ENCODE results near the gene PLLP. TPM values are rescaled to one million over a fixed set of nuclear protein-coding genes. Genes with fewer than 3 reads are reported as not detected.

Gene PLLP
- total RNA-seq, 1 experiment from 2014 or later, result 3.1 TPM

DNA sequence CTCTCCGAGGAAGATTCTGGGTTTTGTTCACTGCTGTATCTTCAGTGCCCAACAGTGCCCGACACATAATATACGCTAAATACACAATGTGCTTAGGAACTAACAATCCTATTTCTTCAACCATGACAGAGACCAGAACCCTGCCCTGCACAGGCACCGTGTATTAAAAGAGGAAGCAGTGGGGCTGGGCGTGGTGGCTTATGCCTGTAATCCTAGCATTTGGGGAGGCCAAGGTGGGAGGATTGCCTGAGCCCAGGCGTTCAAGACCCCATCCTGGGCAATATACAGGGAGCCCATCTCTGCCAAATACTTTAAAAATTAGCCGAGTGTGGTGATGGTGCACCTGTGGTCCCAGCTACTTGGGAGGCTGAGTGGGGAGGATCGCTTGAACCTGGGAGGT, 20.1 kb downstream of the PLLP start:
- H2AFZ ChIP-seq (ENCODE audit: low read depth, low read length, poor library complexity, severe bottlenecking), result no peak overlapping the region
- H4K20me1 ChIP-seq (ENCODE audit: insufficient read depth), result no peaks in the 10 kb centered on the region
- CTCF ChIA-PET, result no interaction called here
- no peak overlapping the region for H3K27ac ChIP-seq (ENCODE audit: low read depth, low read length)
- no peaks in the 10 kb centered on the region for H3K9me3 ChIP-seq (ENCODE audit: control insufficient read depth in 1 of 2, insufficient read depth in 1 of 2, low read depth in 1 of 2, low read length in 2 of 2)
- H3K4me2 ChIP-seq (ENCODE audit: low read length), result no peak overlapping the region
- H3K9ac ChIP-seq (ENCODE audit: low read length), result no peak overlapping the region
- peaks cover 0 to 8% of the 10 kb centered on the region in 2 experiments; a peak in 2 of 4 replicates for H3K4me1 ChIP-seq (ENCODE audit: control insufficient read depth in 1 of 2, insufficient read depth in 2 of 2, low read length in 2 of 2)
- RAD21 ChIA-PET (ENCODE audit: low non-redundant PET in 1 of 2, low total read pairs in 2 of 2, uncharacterized antibody in 2 of 2, unreplicated experiment in 2 of 2), result no interaction called here
- DNase-seq (ENCODE audit: low read depth, low spot score) (no peak), ATAC-seq (no peak)
- H3K79me2 ChIP-seq (ENCODE audit: insufficient read depth, low read length), result no peaks in the 10 kb centered on the region
- intact Hi-C loops (cut with micrococcal nuclease), result no loop called here
- H3K36me3 ChIP-seq (ENCODE audit: control insufficient read depth in 1 of 2, insufficient read depth in 2 of 2, low read length in 2 of 2), result no peaks in the 10 kb centered on the region
- no peaks in the 10 kb centered on the region for H3K9me2 ChIP-seq (ENCODE audit: insufficient read depth)
- POLR2A ChIA-PET, result no interaction called here
- no peaks in the 10 kb centered on the region for H3K27me3 ChIP-seq (ENCODE audit: insufficient read depth, low read length)
- TF ChIP-seq ZFX (IDR thresholded peaks at IDR 0.05) (no peak), JUND (IDR thresholded peaks at IDR 0.05) (no peak), POLR2A (IDR thresholded peaks at IDR 0.05; ENCODE audit: borderline replicate concordance, extremely low read depth, insufficient read depth, insufficient read length) (no peak), RAD21 (IDR thresholded peaks at IDR 0.05; ENCODE audit: low read depth) (no peak), EGR1 (IDR thresholded peaks at IDR 0.05; ENCODE audit: low read depth) (no peak), ELF1 (IDR thresholded peaks at IDR 0.05; ENCODE audit: borderline replicate concordance, low read depth) (no peak), EZH2phosphoT487 (IDR thresholded peaks at IDR 0.05; ENCODE audit: borderline replicate concordance) (no peak), SRF (IDR thresholded peaks at IDR 0.05; ENCODE audit: low read depth) (no peak), FOSL1 (IDR thresholded peaks at IDR 0.05; ENCODE audit: low read depth) (no peak), TCF7L2 (IDR thresholded peaks at IDR 0.05; ENCODE audit: borderline replicate concordance, extremely low read depth, insufficient read depth, insufficient read length) (no peak), CEBPB (IDR thresholded peaks at IDR 0.05; ENCODE audit: low read depth) (no peak), YY1 (IDR thresholded peaks at IDR 0.05; ENCODE audit: extremely low read depth, insufficient replicate concordance, low read depth, low read length) (no peak)
- TF ChIP-seq, protein P1, sequence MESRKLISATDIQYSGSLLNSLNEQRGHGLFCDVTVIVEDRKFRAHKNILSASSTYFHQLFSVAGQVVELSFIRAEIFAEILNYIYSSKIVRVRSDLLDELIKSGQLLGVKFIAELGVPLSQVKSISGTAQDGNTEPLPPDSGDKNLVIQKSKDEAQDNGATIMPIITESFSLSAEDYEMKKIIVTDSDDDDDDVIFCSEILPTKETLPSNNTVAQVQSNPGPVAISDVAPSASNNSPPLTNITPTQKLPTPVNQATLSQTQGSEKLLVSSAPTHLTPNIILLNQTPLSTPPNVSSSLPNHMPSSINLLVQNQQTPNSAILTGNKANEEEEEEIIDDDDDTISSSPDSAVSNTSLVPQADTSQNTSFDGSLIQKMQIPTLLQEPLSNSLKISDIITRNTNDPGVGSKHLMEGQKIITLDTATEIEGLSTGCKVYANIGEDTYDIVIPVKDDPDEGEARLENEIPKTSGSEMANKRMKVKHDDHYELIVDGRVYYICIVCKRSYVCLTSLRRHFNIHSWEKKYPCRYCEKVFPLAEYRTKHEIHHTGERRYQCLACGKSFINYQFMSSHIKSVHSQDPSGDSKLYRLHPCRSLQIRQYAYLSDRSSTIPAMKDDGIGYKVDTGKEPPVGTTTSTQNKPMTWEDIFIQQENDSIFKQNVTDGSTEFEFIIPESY (IDR thresholded peaks at IDR 0.05; ENCODE audit: extremely low read depth, insufficient replicate concordance, low read length), result no peak
- TF ChIP-seq, protein P2, sequence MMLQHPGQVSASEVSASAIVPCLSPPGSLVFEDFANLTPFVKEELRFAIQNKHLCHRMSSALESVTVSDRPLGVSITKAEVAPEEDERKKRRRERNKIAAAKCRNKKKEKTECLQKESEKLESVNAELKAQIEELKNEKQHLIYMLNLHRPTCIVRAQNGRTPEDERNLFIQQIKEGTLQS (IDR thresholded peaks at IDR 0.05), result no peak
- TF ChIP-seq, protein P3, sequence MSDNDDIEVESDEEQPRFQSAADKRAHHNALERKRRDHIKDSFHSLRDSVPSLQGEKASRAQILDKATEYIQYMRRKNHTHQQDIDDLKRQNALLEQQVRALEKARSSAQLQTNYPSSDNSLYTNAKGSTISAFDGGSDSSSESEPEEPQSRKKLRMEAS (IDR thresholded peaks at IDR 0.05), result no peak
- no TSS peak for BruUV-seq (replicated peaks)
- no peak overlapping the region for H3K4me3 ChIP-seq (replicated peaks in 1 of 2; ENCODE audit: low read depth in 1 of 2, low read length in 2 of 2)
